ENCODE measurements around the gene AGAP9. TPM values are rescaled to one million over a fixed set of nuclear protein-coding genes. Genes with fewer than 3 reads are reported as not detected.
"Not testable (repeated sequence)": the region's sequence is repeated elsewhere in the genome, so short reads cannot be mapped to it uniquely, and the experiment has no call there.

Gene AGAP9
- total RNA-seq, 1 experiment from 2014 or later, result 1.7 TPM

- H3K4me3 ChIP-seq, H3K36me3 ChIP-seq, H3K27me3 ChIP-seq, DNase-seq, H3K9me3 ChIP-seq: not testable (repeated sequence)
These were observed 55.5 kb downstream of the AGAP9 start for GRCh38 chr10:47467957-47468356.

GRCh38 chr10:47467458-47467857 is 56.0 kb downstream of the AGAP9 start:
- DNase-seq, H3K9me3 ChIP-seq, H3K27me3 ChIP-seq, H3K36me3 ChIP-seq, H3K4me3 ChIP-seq: not testable (repeated sequence)

GRCh38 chr10:47465216-47465917 is 58.1 kb downstream of the AGAP9 start:
- not testable (repeated sequence) for H3K36me3 ChIP-seq, H3K4me3 ChIP-seq, H3K9me3 ChIP-seq, DNase-seq, H3K27me3 ChIP-seq

GRCh38 chr10:47462577-47463358 is 60.7 kb downstream of the AGAP9 start:
- not testable (repeated sequence) for H3K27me3 ChIP-seq, H3K36me3 ChIP-seq, DNase-seq, H3K4me3 ChIP-seq, H3K9me3 ChIP-seq

GRCh38 chr10:47461261-47461687 is 62.2 kb downstream of the AGAP9 start:
- H3K36me3 ChIP-seq, H3K27me3 ChIP-seq, H3K9me3 ChIP-seq: not testable (repeated sequence)
- H3K4me3 ChIP-seq, result peak overlapping the region; percentile 16; the same call in 1 of the 2 replicates
- DNase-seq, result peak; percentile 86

- no peaks in the 10 kb centered on the region for H3K27me3 ChIP-seq
- no peaks in the 10 kb centered on the region for H3K36me3 ChIP-seq
- H3K9me3 ChIP-seq, result no peaks in the 10 kb centered on the region
- DNase-seq, result no peak
- H3K4me3 ChIP-seq, result no peak overlapping the region
These were observed 64.8 kb downstream of the AGAP9 start for GRCh38 chr10:47458466-47459154.

- no peaks in the 10 kb centered on the region for H3K27me3 ChIP-seq
- no peaks in the 10 kb centered on the region for H3K36me3 ChIP-seq
- no peaks in the 10 kb centered on the region for H3K9me3 ChIP-seq
- H3K4me3 ChIP-seq, result no peak overlapping the region
- no peak for DNase-seq
These were observed 65.6 kb downstream of the AGAP9 start for GRCh38 chr10:47457826-47458225.

- no peak for DNase-seq
- no peaks in the 10 kb centered on the region for H3K27me3 ChIP-seq
- no peaks in the 10 kb centered on the region for H3K9me3 ChIP-seq
- no peaks in the 10 kb centered on the region for H3K36me3 ChIP-seq
- no peak overlapping the region for H3K4me3 ChIP-seq
These were observed 66.0 kb downstream of the AGAP9 start for GRCh38 chr10:47457528-47457820.

- Histone ChIP-seq H3K36me3 (no peaks in the 10 kb centered on the region), H3K9me3 (no peaks in the 10 kb centered on the region), H3K4me3 (no peak overlapping the region), H3K27me3 (no peaks in the 10 kb centered on the region)
- no peak for DNase-seq
These were observed 66.5 kb downstream of the AGAP9 start for GRCh38 chr10:47456794-47457527.

- no peak for DNase-seq
- Histone ChIP-seq H3K9me3 (no peaks in the 10 kb centered on the region), H3K4me3 (no peak overlapping the region), H3K36me3 (no peaks in the 10 kb centered on the region), H3K27me3 (no peaks in the 10 kb centered on the region)
These were observed 67.2 kb downstream of the AGAP9 start for GRCh38 chr10:47456079-47456785.

- not testable (repeated sequence) for H3K36me3 ChIP-seq, H3K27me3 ChIP-seq, DNase-seq, H3K9me3 ChIP-seq, H3K4me3 ChIP-seq
These were observed 67.9 kb downstream of the AGAP9 start for GRCh38 chr10:47455350-47456078.

- Histone ChIP-seq H3K36me3 (no peaks in the 10 kb centered on the region), H3K27me3 (no peaks in the 10 kb centered on the region), H3K4me3 (no peak overlapping the region), H3K9me3 (no peaks in the 10 kb centered on the region)
- DNase-seq, result no peak
These were observed 68.7 kb downstream of the AGAP9 start for GRCh38 chr10:47454780-47455058.

- no peaks in the 10 kb centered on the region for H3K27me3 ChIP-seq
- no peak overlapping the region for H3K4me3 ChIP-seq
- DNase-seq, result no peak
- H3K9me3 ChIP-seq, result no peaks in the 10 kb centered on the region
- no peaks in the 10 kb centered on the region for H3K36me3 ChIP-seq
These were observed 69.2 kb downstream of the AGAP9 start for GRCh38 chr10:47454008-47454779.

GRCh38 chr10:47453141-47454007 is 70.1 kb downstream of the AGAP9 start:
- Histone ChIP-seq H3K4me3 (no peak overlapping the region), H3K27me3 (no peaks in the 10 kb centered on the region), H3K9me3 (no peaks in the 10 kb centered on the region), H3K36me3 (no peaks in the 10 kb centered on the region)
- no peak for DNase-seq

Data from MG63 (cell line).